Sigmoid colon (tissue), 7 donors: Measurements from ENCODE around the gene NTN1. TPM values are rescaled to one million over a fixed set of nuclear protein-coding genes. Genes with fewer than 3 reads are reported as not detected.
A peak's percentile ranks its signal among the peaks of the same experiment; 100 is the strongest.

ENCODE experiments used
- DNase-seq: peaks from one replicate; pipeline ENCODE4 v3.0.0-alpha.2; 2019
- H3K27ac ChIP-seq, 4 donors: fragments of 200-600 bp; sonication (generic); one replicate each; pipeline ENCODE4 v1.5.1; 2016 to 2019; ENCODE audit warnings: mild to moderate bottlenecking in 1 of 4
- H3K27me3 ChIP-seq, 3 donors: fragments of 200-600 bp; sonication (generic); one replicate each; pipeline ENCODE4 v1.5.1; 2019; ENCODE audit warnings: mild to moderate bottlenecking in 1 of 3
- H3K36me3 ChIP-seq, 4 donors: fragments of 200-600 bp; sonication (generic); one replicate each; pipeline ENCODE4 v1.5.1; 2016 to 2019
- H3K4me1 ChIP-seq, 4 donors: fragments of 200-600 bp; sonication (generic); one replicate each; pipeline ENCODE4 v1.5.1; 2017 to 2019
- H3K4me3 ChIP-seq, 4 donors: fragments of 200-600 bp; sonication (generic); one replicate each; pipeline ENCODE4 v1.5.1; 2017 to 2019; ENCODE audit warnings: mild to moderate bottlenecking in 2 of 4, moderate library complexity in 1 of 4
- H3K9me3 ChIP-seq, 4 donors: fragments of 200-600 bp in 3 of 4; sonication (generic) in 3 of 4; one replicate each; pipeline versions ENCODE4 v1.5.1 to v1.6.1; 2013 to 2019
- EP300 ChIP-seq, 4 donors: sonication (generic); formaldehyde crosslinking; IDR thresholded peaks; one replicate each; pipeline ENCODE4 v1.6.1; 2017; ENCODE audit warnings: antibody characterized with exemption in 4 of 4
- POLR2A ChIP-seq, 2 donors: fragments of 450-650 bp; IDR thresholded peaks; one replicate each; pipeline ENCODE4 v1.6.1; 2016; ENCODE audit warnings: antibody characterized with exemption in 2 of 2, mild to moderate bottlenecking in 2 of 2, moderate library complexity in 2 of 2
- POLR2AphosphoS5 ChIP-seq, 4 donors: sonication (generic); formaldehyde crosslinking; IDR thresholded peaks; one replicate each; pipeline ENCODE4 v1.6.1; 2017; ENCODE audit warnings: antibody characterized with exemption in 4 of 4
- WGBS, 2 donors: extraction: QIAGEN DNeasy Blood & Tissue Kit; methylation state at CpG; one replicate each; pipeline ENCODE4 v1.1.7; 2013; 5-methylcytosine and 5-hydroxymethylcytosine counted together
- intact Hi-C: fragments of 100-400 bp; cut with DNase I; formaldehyde crosslinking; loops from one replicate; pipeline ENCODE4 v1.15.1; 2023
- polyA plus RNA-seq, 3 donors: library from polyadenylated mRNA; stranded (reverse); fragments of 200-250 nt; gene quantifications; one replicate each; pipeline ENCODE4 v1.2.3, GENCODE V29; 2013
- total RNA-seq, 4 donors: library from RNA; depleted of rRNA; stranded (reverse); fragments of >200 nt; gene quantifications; one replicate each; pipeline ENCODE4 v1.1.0, GENCODE V29; 2016
- TF ChIP-seq, protein P1 (sequence below), 4 experiments: fragments of 450-650 bp in 3 of 4; fragments of 200-600 bp in 1 of 4; IDR thresholded peaks; one replicate each; pipeline ENCODE4 v1.5.1; 2016 to 2019; ENCODE audit warnings: antibody characterized with exemption in 4 of 4, mild to moderate bottlenecking in 3 of 4, moderate library complexity in 2 of 4
- donor health status: healthy with polysubstance abuse.
- donor health status: Bipolar disorder and iron deficiency.
- donor health status: healthy.

Gene NTN1
- total and polyA plus RNA-seq, 7 donors = 0.69 to 20.3 (median 10.5) TPM

DNA sequence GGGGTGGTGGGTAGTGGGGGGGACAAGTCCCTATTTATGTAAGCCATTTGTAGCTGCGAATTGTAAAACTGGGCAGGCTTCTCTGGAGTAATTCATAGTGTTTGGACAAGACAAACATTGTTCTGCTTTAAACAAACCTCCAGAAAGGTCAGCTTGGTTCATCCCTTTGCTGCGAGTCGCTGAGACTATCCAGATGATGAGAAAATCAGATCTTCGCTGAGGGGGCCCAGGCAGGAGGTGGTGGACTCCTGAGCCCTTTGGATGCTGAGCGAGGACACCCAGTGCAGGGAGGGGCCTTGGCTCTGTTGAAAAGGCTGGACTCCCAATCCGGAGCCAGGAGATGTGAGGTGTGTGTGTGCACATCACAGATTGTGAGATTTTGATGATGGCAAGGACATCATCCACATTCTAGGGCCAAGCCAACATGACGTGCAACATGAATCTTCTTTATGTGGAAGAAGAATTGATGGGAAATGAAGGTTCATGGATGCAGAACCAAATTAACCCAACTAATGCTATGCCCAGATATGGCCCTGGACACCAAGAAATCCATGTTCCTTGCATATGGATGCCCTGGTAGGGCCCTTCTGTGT lies 15.0 kb upstream of the NTN1 start:
- Histone ChIP-seq H3K36me3 (no peaks in the 10 kb centered on the region), H3K27ac (peak overlapping the region; percentile 49 to 72 (median 56)), H3K27me3 (peaks cover 0 to 13% (median 8%) of the 10 kb centered on the region in 3 donors)

DNA sequence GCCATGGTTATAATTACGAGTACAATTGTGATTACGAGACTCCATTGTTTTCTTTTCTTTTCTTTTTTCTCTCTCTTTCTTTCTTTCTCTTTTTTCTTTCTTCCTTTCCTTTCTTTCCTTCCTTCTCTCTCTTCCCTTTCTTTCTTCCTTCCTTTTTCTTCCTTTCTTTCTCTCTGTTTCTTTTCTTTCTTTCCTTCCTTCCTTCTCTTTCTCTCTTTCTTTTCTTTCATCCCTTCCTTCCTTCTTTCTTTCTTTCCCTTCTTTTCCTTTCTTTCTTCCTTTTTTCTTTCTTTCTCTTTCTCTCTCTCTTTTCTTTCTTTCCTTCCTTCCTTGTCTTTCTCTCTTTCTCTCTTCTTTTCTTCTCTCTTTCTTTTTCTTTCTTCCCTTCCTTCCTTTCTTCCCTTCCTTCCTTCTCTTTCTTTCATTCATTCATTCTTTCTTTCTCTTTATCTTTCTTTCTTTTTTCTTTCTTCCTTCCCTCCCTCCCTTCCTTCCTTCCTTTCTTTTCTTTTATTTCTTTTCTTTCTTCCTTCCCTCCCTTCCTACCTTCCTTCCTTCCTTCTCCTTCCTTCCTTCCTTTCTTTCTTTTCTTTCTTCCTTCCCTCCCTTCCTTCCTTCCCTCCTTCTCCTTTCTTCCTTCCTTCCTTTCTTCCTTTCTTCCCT lies 14.1 kb upstream of the NTN1 start:
- H3K27me3 ChIP-seq = peaks cover 0 to 13% (median 8%) of the 10 kb centered on the region in 3 donors

More for the DNA sequence above, 15.0 kb upstream of the NTN1 start:
- Histone ChIP-seq H3K4me1 (peaks cover 0 to 59% (median 33%) of the 10 kb centered on the region in 4 donors), H3K4me3 (no peak overlapping the region), H3K9me3 (no peaks in the 10 kb centered on the region)
- 32 to 68% methylated on average over 7 of the region's 7 CpGs for WGBS, 2 donors
- TF ChIP-seq POLR2A (IDR thresholded peaks at IDR 0.05) = no peak
- TF ChIP-seq POLR2AphosphoS5 (IDR thresholded peaks at IDR 0.05) = peak; percentile 33 to 77 (median 63)
- peak in 1 of 4 donors; percentile 60 for TF ChIP-seq EP300 (IDR thresholded peaks at IDR 0.05)
- intact Hi-C loops = loop anchor here (5.0 kb wide), 1 partner anchor 96 kb away; no protein-coding TSS in a partner anchor
- peak; percentile 72 for DNase-seq

DNA sequence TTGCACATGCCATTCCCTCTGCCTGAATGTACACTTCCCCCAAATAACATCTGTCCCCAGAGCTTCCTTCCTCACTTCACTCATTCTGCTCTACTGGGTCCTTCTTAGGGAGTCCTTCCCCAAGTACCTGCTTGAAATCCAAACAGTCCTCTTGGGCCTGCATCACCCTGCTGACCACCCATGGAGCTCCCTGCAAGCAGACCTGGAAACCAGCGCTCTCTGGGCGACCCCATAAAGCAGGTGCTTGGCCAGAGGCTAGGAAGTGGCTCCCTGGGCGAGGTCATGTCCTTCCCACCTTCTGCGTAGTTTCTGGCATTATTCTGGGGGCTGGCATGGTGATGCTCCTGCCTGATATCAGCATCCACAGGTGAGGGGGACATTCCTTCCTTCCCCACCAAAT lies 12.2 kb upstream of the NTN1 start:
- intact Hi-C loops = loop anchor here (5.0 kb wide), 1 partner anchor 93 kb away; no protein-coding TSS in a partner anchor
- Histone ChIP-seq H3K4me3 (no peak overlapping the region), H3K27me3 (peaks cover 0 to 5% (median 2%) of the 10 kb centered on the region in 3 donors), H3K9me3 (no peaks in the 10 kb centered on the region), H3K36me3 (no peaks in the 10 kb centered on the region), H3K27ac (no peak overlapping the region), H3K4me1 (peaks cover 0 to 42% (median 21%) of the 10 kb centered on the region in 4 donors)
- WGBS, 2 donors = 79 to 85% methylated on average over 4 of the region's 4 CpGs
- TF ChIP-seq POLR2A (IDR thresholded peaks at IDR 0.05) (no peak), EP300 (IDR thresholded peaks at IDR 0.05) (no peak), POLR2AphosphoS5 (IDR thresholded peaks at IDR 0.05) (no peak)
- TF ChIP-seq, protein P1, sequence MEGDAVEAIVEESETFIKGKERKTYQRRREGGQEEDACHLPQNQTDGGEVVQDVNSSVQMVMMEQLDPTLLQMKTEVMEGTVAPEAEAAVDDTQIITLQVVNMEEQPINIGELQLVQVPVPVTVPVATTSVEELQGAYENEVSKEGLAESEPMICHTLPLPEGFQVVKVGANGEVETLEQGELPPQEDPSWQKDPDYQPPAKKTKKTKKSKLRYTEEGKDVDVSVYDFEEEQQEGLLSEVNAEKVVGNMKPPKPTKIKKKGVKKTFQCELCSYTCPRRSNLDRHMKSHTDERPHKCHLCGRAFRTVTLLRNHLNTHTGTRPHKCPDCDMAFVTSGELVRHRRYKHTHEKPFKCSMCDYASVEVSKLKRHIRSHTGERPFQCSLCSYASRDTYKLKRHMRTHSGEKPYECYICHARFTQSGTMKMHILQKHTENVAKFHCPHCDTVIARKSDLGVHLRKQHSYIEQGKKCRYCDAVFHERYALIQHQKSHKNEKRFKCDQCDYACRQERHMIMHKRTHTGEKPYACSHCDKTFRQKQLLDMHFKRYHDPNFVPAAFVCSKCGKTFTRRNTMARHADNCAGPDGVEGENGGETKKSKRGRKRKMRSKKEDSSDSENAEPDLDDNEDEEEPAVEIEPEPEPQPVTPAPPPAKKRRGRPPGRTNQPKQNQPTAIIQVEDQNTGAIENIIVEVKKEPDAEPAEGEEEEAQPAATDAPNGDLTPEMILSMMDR (IDR thresholded peaks at IDR 0.05) = no peak
- no peak for DNase-seq

More for the DNA sequence above, 14.1 kb upstream of the NTN1 start:
- intact Hi-C loops = loop anchor here (5.0 kb wide), 1 partner anchor 95 kb away; no protein-coding TSS in a partner anchor
- DNase-seq = no peak
- Histone ChIP-seq H3K27ac (peak overlapping the region in 1 of 4 donors; percentile 72), H3K36me3 (no peaks in the 10 kb centered on the region), H3K9me3 (no peaks in the 10 kb centered on the region), H3K4me3 (no peak overlapping the region), H3K4me1 (peaks cover 0 to 58% (median 33%) of the 10 kb centered on the region in 4 donors)
- no peak for TF ChIP-seq EP300 (IDR thresholded peaks at IDR 0.05)
- TF ChIP-seq POLR2A (IDR thresholded peaks at IDR 0.05) = no peak
- TF ChIP-seq POLR2AphosphoS5 (IDR thresholded peaks at IDR 0.05) = no peak
- TF ChIP-seq, protein P1 (IDR thresholded peaks at IDR 0.05) = no peak
- WGBS, 2 donors = 93 to 96% methylated on average over 2 of the region's 2 CpGs

DNA sequence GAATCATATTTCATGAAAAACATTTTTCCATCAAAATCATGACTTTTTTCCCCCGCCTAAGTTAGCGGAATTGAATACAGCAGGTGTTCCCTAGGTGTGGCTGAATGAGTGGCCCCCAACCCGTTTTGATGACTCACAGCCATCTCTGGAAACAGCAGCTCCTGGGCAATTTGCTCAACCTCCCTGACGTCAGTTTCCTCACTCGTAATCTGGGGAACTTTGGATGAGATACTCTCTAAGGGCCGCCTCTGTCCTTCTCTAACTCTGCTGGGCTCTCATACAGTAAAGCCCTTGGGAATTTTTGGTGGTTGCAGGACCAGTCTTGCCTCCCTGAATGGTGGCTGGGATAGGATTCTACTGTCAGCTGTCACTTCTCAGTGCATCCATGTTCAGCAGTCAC lies 11.6 kb upstream of the NTN1 start:
- Histone ChIP-seq H3K36me3 (no peaks in the 10 kb centered on the region), H3K4me1 (peaks cover 0 to 35% (median 20%) of the 10 kb centered on the region in 4 donors), H3K27me3 (no peaks in the 10 kb centered on the region), H3K9me3 (no peaks in the 10 kb centered on the region), H3K4me3 (no peak overlapping the region), H3K27ac (peak overlapping the region in 1 of 4 donors; percentile 42)
- TF ChIP-seq EP300 (IDR thresholded peaks at IDR 0.05) = no peak
- no peak for TF ChIP-seq POLR2AphosphoS5 (IDR thresholded peaks at IDR 0.05)
- TF ChIP-seq, protein P1 (IDR thresholded peaks at IDR 0.05) = no peak
- TF ChIP-seq POLR2A (IDR thresholded peaks at IDR 0.05) = no peak
- no peak for DNase-seq
- intact Hi-C loops = loop anchor here (5.0 kb wide), 1 partner anchor 93 kb away; no protein-coding TSS in a partner anchor
- WGBS, 2 donors = 34 to 67% methylated on average over 6 of the region's 6 CpGs

DNA sequence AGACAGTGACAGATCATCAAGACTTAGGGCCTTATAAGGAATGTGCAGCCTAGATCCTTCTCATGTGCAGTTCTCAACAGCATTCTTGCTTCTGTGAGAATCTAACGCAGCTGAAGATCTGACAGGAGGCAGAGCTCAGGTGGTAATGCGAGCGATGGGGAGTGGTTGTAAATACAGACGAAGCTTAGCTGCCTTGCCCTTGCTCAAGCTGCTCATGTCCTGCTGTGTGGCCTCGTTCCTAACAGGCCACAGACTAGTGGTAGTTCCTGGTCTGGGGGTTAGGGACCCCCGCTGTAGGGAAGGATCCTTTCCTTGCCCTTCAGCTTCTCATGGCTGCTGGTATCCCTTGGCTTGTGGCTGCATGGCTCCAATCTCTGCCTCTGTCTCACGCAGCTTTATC lies 10.3 kb upstream of the NTN1 start:
- H3K36me3 ChIP-seq = no peaks in the 10 kb centered on the region
- WGBS, 2 donors = 88 to 93% methylated on average over 7 of the region's 7 CpGs
- TF ChIP-seq, protein P1 (IDR thresholded peaks at IDR 0.05) = no peak
- no peak for TF ChIP-seq POLR2A (IDR thresholded peaks at IDR 0.05)
- TF ChIP-seq POLR2AphosphoS5 (IDR thresholded peaks at IDR 0.05) = no peak
- TF ChIP-seq EP300 (IDR thresholded peaks at IDR 0.05) = no peak
- H3K4me3 ChIP-seq = no peak overlapping the region
- H3K27me3 ChIP-seq = no peaks in the 10 kb centered on the region
- H3K27ac ChIP-seq = peak overlapping the region in 1 of 4 donors; percentile 42
- no peak for DNase-seq
- intact Hi-C loops = no loop called here
- H3K4me1 ChIP-seq = peaks cover 0 to 23% (median 11%) of the 10 kb centered on the region in 4 donors
- no peaks in the 10 kb centered on the region for H3K9me3 ChIP-seq
